ENCODE results near the gene ZSWIM3. TPM values are rescaled to one million over a fixed set of nuclear protein-coding genes. Genes with fewer than 3 reads are reported as not detected.

The ZSWIM3 gene
- total RNA-seq, 1 donor = 5.6 TPM

DNA sequence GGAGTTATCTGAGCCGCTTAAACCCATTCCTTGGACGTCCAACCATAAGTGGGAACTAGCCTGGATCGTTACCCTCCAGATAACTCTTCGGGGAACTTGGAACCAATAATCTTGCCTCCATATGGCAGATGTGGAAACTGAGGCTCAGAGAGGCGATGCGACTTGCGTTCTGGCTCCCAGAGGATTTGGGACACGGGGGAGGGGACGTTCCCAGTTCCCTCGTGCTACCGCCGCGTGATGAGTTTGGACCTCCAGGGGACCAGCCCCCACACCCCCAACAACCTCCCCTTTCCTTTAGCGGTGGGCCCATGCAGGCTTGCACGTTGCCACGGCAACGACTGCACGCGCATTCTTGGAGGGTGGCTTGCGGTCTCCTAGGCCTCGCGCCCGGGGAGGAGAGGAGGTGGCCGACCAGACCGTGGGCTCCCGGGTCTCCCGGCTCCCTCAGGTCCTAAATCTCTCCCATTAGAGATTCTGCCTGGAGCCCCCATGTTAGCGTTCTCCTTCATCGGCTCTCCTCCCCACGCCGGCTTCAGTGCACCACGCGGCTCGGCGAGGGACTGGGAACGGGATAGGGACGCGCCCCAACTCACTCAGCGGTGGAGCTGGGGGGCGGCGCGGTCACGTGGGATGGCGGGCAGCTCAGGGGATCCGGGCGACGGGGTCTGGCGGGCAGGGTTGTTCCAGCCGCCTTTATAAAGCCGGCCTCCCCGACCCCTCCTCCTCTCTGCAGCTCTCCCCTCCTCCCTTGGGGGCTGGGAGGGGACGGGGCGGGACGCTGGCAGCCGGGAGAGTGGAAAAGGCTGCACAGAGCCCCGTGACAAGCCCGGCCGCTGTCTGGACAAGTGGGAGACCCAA is 54.3 kb downstream of the ZSWIM3 start, which contains the start of gene PLTP:
Gene PLTP, minus strand, starts transcription at position 670 of the 858 bp plus-strand sequence. CDS start 703 bp downstream, outside the sequence.
- DNase-seq (ENCODE audit: low read depth) = peak; percentile 76
- peak within 1 kb of the TSS; percentile 76 for H3K4me3 ChIP-seq (ENCODE audit: low read depth, low read length)
- TF ChIP-seq, protein P1, sequence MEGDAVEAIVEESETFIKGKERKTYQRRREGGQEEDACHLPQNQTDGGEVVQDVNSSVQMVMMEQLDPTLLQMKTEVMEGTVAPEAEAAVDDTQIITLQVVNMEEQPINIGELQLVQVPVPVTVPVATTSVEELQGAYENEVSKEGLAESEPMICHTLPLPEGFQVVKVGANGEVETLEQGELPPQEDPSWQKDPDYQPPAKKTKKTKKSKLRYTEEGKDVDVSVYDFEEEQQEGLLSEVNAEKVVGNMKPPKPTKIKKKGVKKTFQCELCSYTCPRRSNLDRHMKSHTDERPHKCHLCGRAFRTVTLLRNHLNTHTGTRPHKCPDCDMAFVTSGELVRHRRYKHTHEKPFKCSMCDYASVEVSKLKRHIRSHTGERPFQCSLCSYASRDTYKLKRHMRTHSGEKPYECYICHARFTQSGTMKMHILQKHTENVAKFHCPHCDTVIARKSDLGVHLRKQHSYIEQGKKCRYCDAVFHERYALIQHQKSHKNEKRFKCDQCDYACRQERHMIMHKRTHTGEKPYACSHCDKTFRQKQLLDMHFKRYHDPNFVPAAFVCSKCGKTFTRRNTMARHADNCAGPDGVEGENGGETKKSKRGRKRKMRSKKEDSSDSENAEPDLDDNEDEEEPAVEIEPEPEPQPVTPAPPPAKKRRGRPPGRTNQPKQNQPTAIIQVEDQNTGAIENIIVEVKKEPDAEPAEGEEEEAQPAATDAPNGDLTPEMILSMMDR (IDR thresholded peaks at IDR 0.05; ENCODE audit: insufficient read depth, low read depth, low read length) = no peak

DNA sequence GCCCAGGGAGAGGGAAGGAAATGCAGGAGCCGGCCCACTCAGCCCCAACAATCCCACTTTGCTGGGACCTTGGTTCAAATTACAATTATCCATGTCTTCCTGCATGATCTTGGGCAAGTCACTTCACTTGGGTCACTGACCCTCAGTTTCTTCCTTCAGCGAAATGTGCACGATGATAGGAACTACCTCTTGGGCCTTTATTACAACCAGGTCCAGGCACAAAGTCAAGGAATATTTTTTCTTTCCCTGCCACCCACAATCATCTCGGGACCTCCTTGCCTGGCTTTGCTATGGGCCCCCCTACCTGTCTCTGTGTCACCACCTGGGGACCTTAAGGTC is 54.9 kb downstream of the ZSWIM3 start:
- peak overlapping the region; percentile 76 for H3K4me3 ChIP-seq (ENCODE audit: low read depth, low read length)
- DNase-seq (ENCODE audit: low read depth) = no peak
- TF ChIP-seq, protein P1 (IDR thresholded peaks at IDR 0.05; ENCODE audit: insufficient read depth, low read depth, low read length) = no peak

DNA sequence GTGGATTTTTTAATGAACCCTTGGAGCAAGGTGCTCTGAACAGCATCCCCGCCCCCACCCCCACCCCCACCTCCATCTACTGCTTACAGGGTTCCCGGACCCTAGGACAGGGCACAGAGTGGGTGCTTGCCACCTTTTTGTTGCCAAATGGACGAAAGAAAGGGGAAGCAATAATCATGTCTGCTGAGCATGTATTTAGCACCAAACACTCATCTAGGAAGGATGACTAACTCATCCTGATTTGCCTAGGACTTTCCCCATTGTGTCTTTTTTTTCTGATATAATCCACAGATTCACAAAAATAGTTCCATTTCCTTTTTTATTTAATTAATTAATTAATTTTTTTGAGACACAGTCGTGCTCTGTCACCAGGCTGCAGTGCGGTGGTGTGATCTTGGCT is 55.7 kb downstream of the ZSWIM3 start:
- H3K4me3 ChIP-seq (ENCODE audit: low read depth, low read length) = no peak overlapping the region
- DNase-seq (ENCODE audit: low read depth) = no peak
- TF ChIP-seq, protein P1 (IDR thresholded peaks at IDR 0.05; ENCODE audit: insufficient read depth, low read depth, low read length) = no peak

DNA sequence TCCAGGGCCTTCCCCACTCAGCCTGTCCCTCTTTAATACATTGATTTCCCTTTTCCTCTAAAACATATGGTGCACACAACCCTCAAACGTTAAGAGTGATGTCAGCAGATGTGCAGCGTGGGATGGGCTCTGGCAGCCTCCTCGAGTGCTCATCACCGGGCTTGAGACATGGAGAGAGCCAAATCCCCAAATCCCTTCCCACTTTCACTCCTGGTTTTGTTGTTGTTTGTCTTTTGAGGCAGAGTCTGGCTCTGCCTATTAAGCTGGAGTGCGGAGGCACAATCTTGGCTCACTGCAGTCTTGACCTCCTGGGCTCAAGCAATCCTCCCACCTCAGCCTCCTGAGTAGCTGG is 60.4 kb downstream of the ZSWIM3 start:
- no peak overlapping the region for H3K4me3 ChIP-seq (ENCODE audit: low read depth, low read length)
- DNase-seq (ENCODE audit: low read depth) = peak; percentile 76
- TF ChIP-seq, protein P1 (IDR thresholded peaks at IDR 0.05; ENCODE audit: insufficient read depth, low read depth, low read length) = no peak

DNA sequence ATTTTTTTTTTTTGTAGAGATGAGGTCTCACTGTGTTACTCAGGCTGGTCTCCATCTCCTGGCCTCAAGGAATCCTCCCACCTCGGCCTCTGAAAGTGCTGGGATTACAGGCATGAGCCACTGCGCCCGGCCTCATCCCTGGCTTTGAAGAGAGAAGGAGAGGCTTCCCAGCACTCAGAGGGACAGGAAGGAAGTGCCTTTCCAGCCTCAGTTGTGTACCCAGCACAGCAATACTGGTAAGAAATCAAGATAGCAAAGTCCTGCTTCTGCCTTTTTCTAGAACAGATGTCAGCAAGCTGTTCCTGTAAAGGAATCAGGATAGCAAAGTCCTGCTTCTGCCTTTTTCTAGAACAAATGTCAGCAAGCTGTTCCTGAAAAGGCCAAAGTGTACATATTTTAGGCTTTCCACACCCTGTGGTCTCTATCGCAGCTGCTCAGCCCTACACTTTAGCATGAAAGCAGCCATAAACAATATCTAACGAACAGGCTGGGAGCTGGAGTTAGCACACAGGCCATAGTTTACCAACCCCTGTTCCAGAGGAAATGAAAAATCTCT is 60.8 kb downstream of the ZSWIM3 start:
- H3K4me3 ChIP-seq (ENCODE audit: low read depth, low read length) = no peak overlapping the region
- DNase-seq (ENCODE audit: low read depth) = peak; percentile 90
- TF ChIP-seq, protein P1 (IDR thresholded peaks at IDR 0.05; ENCODE audit: insufficient read depth, low read depth, low read length) = no peak

DNA sequence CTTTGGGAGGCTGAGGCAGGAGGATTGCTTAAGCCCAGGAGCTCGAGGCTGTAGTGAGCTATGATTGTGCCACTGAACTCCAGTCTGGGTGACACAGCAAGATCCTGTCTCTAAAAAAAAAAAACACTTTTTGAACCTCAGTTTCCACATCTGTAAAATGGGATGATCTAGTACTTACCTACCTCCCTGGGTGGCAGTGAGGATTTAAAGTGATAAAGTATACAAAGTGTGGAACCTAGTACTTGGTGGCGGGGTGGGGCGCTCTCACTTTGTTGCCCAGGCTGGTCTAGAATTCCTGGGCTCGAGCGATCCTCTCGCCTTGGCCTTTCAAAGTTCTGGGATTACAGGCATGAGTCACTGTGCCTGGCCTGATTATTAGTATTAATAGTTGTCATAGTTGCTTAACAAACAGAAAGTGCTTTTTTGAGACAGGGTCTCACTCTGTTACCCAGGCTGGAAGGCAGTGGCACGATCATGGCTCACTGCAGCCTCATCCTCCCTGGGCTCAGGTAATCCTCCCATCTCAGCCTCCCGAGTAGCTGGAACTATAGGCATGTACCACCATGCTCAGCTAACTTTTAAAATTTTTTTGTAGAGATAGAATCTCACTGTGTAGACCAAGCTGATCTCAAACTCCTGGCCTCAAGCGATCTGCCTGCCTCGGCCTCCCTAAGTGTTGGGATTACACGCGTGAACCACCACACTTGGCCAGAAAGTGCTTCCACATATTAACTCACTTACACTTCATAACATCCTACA is 61.5 kb downstream of the ZSWIM3 start:
- DNase-seq (ENCODE audit: low read depth) = peak; percentile 61
- TF ChIP-seq, protein P1 (IDR thresholded peaks at IDR 0.05; ENCODE audit: insufficient read depth, low read depth, low read length) = no peak
- H3K4me3 ChIP-seq (ENCODE audit: low read depth, low read length) = no peak overlapping the region

Data from fibroblast of villous mesenchyme (primary cell).